GM18517 (cell line): ENCODE data around the gene OBP2A.

Experiments
- ATAC-seq: cut with Tn5 transposase; IDR thresholded peaks from one replicate; pipeline ENCODE4 v1.9.1; 2021; ENCODE audit warnings: mild to moderate bottlenecking, moderate library complexity; ENCODE audit not compliant: unreplicated experiment

Gene OBP2A

DNA sequence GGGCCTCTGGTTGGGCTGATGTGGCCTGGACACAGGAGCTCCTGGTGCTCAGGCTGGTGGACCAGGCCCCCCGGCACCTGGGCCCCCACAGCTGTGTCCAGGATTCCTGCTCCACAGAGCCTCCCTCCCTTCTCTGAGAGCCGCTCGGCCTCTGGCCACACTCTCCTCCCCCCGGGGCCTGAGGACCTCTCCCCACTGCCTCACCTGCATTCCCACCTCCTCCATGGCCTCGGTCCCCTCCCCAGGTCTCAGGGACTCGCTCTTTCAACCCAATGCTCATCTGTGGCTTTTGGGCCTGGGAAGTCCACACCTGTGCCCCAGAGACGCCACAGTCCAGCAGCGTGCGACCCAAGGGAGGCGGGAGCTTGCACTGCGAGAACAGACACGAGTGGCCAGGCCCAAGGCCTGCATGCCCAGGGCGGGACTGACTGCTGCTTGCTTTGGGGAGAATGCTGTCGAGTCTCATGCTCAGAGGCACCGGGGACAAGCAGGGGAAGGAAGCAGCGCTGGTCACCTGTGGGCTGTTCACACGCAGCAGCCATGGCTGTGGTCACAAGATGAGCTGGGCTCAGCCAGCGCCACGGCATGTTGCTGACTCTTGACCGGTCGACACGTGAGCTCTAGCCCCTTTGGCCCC is 30.2 kb downstream of the OBP2A start:
- no peak for ATAC-seq

DNA sequence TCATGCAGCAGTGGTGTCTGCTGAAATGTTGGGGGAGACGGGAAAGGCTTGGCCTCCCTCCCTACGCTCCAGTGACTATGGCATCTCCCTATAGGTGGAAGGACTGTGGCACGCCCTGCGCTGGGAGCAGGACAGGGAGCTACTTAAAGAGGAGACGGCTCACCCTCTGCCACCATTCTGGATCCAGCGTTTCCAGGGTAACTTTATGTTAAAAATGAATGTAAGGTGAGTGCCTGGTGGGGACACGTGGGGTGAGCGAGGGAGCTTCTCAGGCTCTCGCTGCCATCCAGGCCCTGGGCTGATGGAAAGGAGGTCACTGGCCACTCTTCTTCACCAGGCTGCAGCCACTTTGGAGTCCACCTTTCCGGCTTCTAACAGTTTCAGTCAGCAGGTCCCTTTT is 31.3 kb downstream of the OBP2A start:
- ATAC-seq = no peak

DNA sequence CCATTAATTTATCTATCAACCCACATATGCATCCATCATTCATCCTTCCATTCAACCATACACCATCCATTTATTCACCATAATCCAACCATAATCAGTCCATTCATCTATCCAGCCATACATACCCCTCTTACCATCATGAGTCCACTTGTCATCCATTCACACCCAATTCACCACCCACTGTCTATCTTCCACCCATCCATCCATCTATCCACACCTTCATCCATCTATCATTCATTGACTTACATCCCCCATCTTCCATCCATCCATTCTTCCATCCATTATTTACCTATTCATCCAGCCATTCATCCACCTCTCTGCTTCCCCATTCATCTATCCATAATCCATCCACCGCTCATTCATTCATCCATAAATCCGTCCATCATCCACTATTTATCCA is 33.4 kb downstream of the OBP2A start:
- no peak for ATAC-seq

DNA sequence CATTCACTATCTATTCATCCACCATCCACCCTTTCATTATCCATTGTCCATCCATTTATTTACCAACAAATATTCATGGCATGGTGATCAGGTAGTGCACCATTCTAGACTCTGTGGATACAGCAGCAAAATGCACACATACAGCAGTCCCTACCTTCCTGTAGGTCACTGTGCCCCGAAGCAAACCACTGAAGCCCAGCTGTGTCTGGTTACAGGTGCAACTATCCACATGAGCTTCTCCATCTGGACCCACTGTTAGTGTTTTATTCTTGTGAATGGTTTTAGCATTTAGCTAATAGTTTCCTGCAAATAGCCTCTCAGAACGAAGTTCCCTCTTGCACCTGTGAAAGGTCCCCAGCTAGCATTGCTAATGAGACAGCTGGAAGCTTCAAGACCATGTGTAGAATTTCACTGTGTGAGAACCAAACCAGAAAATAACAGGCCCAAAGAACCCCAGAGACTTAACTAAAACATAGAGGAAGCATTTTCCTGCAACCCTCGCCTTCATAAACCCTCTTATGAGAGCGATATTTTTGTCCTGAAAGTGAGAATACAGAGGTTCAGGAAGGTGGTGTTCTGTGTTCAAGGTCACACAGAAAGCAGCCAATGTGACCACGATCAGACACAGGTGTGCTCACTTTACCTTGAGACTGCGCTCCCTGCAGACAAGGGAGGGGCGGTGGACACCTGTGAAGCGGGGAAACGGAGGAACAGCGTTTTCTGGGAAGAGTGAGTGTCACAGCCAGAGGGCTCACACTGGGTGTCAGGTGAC is 34.1 kb downstream of the OBP2A start:
- no peak for ATAC-seq

DNA sequence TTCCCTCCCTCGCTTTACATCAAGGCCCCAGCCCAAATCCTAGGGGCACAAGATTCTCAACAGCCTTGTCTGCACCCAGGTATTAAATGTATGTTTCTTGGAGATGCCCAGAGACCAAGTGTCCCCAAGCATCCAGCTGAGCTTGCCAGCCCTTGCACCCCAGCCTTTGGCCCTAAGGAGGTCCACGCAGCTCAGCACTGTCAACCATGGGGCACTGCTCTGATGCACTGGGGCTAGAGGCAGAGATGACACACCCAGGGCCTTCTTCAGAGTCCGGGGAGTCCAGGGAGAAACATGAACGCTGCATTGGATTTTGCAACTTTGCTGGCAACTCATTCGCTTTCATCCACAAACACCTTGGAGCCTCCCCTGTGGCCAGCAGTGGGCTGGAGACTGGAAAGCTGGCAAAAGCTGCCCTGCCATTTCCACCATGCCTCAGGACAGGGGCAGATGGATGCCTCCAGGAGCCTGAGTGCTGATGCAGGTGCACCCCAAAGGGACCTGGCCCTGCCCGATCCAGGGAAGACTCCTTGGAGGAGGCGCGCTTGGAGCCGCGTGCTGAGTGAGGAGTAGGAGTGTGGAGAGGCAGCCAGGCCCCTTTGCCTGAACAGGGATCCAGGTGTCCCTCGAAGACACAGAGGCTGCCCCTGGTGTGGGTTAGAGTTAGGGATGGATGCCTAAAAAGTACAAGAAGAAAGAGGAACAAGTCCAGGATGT is 34.9 kb downstream of the OBP2A start:
- no peak for ATAC-seq

DNA sequence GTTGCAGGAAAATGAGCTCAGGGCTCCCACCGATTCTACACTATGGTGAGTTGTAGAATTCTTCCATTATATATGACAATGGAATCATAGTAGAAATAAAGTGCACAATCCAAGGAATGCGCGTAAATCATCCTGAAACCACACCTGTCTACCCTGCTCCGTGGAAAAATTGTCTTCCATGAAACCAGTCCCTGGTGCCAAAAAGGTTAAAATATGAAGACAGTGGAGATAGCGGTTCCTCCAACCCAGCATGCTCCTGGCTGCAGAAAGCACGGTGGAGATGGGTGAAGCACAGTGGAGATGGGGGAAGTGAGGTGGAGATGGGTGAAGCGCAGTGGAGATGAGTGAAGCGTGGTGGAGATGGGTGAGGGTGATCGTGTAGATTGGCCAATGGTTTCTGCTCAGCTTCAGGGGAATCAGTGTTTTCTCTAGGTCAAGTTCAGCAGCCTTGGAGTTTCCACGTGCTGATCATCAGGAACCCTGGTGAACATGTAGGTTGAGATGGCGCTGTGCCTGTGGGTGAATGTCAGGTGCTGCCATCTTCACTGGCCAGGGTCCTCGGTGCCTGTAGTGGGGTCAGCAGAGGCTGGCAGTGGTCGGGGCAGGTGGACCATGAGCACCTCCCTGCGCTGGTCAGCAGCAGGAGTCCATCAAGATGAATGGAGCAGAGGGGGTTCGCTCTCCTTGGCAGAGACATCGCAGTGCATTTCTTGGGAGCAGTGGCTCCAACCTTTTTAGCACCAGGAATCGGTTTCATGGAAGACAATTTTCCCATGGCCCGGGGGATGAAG is 35.9 kb downstream of the OBP2A start:
- no peak for ATAC-seq

DNA sequence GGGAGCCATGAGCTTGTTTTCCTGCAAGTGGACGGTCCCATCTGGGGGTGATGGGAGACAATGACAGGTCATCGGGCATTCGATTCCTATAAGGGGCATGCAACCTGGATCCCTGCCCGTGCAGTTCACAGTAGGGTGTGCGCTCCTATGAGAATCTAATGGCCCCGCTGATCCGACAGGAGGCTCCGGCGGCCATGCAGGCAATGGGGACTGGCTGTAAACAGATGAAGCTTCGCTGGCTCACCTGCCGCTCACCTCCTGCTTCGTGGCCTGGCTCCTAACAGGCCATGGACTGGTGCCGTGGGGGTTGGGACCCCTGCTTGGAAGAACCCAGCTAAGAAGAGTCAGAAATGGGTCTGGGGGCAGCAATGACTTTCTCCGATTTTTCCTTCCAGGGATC is 36.6 kb downstream of the OBP2A start:
- ATAC-seq = no peak

DNA sequence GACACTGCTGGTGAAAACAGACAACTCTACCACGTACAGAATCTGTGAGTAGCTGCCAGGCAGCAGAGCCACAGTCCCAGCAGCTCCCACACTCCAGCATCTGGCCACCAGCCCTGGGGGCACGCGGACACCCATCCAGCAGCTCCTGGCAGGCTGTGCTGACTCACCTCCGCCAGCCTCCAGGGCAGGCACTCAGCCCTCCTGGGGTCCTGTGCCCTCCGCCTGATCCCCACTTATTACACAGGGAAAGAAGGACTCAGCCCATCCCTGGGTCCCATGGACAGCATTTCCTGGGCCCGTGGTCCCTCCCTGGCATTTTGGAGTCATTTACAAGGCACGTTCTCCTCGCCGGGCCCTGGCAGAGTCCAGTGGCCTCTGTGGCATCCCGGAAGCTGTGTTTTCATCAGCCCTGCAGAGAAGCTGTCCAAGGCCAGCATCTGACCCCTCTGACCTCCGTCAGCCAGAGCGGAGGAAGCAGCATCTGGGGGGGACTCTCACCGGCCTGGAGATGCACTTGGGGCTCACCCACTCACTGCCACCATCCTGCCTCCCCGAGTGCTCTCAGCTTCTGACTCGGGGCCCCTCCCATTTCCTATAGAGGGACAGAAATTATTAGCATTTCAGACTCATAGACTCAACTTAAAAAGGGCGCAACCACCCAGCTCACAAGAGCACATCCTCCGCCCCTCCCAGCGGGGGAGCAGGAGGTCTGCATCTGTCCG is 37.2 kb downstream of the OBP2A start:
- no peak for ATAC-seq

DNA sequence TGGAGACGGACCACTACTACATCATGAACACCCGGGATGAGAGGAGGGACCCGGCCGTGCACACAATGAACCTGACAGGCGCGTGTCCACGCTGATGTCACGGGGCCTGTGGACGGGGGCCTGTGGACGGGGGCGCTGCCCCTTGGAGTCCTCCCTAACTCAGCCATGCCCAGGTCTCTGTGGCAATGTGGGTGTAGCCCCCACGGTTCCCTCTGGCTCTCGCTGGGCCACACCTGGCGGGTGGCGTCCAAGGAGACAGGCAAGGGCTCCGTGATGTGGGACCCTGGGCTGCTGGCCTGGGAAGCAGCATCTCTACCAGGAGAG is 37.7 kb downstream of the OBP2A start:
- ATAC-seq = no peak

DNA sequence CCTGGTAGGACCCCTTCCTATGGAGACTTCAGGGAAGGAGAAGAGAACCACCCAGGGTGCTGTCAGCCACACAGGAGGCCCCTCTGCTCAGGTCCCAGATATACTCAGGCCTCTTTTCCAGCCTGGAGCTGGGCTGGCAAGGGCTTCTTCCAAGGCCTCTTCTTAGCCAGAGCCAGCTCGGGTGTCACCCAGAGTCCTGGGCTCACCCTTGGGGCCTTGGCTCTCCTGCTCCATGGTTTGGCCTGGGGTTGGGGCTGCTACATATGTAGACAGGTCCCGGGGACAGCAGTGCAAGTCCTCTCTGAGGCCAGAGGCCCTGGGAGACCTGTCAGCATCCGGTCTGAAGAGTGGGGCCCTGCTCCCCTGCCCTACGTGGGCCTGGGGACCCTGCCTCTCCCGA is 38.4 kb downstream of the OBP2A start:
- ATAC-seq = no peak

DNA sequence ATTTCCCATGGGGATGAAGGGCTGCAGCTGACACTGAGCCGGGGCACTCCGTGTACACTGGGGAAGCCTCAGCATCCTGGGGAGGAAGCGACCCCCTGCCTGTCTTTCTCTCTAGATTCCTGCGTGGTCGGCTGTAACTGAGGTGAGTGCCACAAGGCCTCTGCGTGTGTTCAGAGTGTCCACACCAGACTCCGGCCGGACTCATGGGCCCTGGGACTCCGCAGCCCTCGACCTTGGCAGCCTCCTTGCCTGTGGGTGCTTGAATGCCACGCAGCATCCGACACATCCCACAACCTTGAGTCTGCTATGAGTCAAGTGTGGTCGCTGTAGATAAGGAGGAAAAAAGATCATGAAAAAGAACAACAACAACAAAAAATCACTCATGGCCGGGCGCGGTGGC is 39.0 kb downstream of the OBP2A start:
- ATAC-seq = no peak

DNA sequence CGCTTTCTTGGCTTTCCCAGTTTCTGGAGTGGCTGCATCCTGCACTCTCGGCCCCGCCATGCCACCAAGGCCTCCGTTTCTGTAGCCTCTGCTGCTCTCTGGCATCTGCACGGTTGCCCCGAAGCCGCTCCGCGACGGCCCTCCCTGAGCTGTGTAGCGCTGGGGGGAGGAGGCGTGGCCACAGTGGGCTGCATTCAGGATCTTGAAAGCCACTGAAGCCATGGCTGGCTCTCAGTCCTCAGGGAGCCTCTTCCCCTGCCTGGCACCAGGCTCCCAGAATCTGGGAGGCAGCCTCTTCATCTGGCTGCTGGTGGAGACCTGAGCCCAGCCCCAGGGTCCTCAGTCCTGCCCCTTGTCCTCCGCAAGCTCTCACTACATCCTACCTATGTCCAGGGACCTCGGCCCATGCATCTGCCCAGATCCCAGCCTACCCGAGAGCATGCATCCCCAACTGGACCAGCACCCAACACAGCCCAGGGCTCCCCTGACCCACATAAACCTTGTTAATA is 40.7 kb downstream of the OBP2A start:
- no peak for ATAC-seq

DNA sequence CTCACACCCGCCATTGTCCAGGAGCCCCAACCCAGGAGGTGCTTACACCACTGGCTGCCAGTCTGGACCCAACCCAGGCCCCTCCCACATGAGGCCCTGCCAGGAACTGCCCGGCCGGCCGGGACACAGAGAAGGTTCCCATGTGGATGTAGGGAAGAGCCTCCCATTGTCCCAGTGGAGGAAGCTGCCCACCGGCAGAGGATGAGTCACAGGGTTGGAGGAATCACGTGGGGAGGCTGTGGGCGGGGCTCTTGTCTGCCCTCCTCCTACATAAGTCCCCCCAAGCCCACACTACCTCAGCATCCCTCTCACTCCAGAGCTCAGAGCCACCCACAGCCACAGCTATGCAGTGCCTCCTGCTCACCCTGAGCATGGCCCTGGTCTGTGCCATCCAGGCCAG is 41.7 kb downstream of the OBP2A start:
- no peak for ATAC-seq

DNA sequence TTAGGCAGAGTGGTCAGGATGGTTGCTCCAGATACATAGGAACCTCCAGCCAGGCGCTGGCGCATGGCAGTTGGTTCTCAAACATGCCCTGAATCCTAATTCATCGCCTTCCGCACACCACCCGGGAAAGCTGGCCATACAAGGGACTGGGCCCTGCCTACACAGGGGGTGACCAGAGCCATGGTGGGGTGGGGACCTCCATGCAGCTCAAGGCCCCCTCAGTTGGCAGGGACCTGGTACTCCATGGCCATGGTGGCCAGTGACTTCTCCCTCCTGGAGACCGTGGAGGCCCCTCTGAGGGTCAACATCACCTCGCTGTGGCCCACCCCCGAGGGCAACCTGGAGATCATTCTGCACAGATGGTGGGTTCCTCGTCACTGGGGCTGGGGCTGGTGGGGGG is 42.4 kb downstream of the OBP2A start:
- ATAC-seq = no peak

DNA sequence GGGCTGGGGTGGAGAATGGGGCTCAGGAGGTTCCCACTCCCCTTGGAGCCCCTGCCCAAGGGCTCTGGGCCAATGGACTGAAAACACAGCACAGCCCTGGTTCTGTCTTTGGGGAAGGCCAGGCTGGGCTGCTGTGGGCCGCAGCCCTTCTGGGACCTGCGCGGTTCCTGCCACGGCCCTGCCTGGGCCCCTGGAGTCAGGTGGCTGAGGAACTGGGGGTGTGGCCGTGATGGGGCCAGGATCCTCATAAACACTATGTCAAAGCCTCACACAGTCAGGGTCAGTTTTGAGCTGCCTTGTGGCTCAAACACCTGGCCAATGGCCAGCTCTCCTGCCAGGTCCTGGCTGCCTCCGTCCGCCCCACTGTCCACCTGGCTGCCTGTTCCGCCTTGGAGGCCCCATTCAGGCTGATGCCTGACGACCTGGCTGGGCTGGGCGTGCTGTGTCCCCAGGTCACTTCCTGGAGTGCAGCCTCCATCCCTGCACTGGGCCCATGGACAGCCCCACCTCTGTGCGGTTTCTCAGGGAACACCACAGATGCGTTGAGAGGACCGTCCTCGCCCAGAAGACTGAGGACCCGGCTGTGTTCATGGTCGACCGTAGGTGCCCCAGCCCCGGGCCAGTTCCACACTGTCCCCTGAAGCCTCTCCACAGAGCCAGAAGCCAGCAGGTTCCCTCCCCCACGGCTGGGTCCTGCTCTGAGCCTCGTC is 43.1 kb downstream of the OBP2A start:
- ATAC-seq = no peak

DNA sequence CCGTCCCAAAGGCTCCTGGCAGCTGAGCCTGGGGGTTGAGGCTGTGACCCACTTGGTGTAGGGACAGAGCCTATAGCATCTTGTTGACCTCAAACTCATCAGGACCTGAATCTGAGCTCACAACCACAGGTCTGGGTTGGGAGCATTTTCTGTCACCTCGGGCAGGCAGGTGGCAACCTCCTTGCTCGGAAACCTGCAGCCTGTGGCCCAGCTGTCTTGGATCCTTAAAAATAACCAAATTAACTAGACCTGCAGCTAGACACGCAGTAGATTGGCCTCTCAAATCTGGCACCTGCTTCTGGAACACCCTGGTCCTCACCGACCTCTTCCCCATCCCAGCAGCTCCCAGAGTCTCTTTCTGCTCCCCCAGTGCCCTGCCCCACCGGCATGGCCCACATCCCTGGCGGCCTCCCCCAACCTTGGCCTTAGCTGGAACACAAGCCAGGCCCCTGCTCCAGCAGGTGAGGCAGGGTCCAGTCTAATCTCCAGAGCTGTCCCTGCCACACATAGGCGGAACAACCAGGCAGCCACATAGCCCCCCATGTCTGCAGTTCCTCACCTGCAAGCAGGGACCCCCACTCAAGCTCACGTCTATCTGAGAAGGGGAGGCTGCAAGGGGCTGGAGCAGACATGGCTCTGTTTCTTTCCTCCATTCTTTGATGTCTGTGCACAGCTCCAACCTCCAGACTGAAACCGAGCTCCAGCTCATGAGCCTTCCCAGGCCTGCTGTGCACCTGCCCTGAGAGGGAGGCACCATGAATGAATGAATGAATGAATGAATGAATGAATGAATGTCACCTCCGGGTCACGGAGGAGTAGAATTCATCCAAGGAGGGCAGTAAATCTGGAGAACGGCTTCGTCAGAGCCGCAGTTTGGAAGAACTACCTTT is 43.9 kb downstream of the OBP2A start:
- ATAC-seq = no peak

DNA sequence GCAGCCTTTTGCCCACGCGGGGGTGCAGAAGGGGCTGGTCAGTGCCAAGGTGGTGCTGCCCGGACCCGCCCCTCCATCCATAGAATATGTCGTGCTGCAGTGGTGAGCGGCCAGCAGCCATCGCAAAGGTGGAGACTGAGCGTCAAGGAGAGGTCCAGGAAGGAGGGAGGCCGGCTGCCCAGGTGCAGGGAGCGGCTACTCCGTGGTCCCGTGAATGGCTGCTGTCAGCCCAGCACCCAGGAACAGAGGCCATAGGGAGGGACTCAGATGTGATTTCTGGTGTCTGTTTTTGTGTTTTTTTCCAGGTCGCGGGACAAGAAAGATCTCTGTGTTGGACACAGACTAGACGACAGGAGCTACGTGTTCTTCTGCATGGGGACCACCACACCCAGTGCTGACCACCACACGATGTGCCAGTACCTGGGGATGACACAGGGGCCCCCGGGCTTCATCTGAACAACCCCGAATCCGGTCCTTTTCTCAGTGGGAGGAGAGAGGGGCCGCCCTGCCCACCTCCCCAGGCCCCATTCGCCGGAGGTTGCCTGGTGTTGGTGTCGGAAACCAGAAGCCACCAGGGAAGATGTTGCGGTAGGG is 44.7 kb downstream of the OBP2A start:
- no peak for ATAC-seq

DNA sequence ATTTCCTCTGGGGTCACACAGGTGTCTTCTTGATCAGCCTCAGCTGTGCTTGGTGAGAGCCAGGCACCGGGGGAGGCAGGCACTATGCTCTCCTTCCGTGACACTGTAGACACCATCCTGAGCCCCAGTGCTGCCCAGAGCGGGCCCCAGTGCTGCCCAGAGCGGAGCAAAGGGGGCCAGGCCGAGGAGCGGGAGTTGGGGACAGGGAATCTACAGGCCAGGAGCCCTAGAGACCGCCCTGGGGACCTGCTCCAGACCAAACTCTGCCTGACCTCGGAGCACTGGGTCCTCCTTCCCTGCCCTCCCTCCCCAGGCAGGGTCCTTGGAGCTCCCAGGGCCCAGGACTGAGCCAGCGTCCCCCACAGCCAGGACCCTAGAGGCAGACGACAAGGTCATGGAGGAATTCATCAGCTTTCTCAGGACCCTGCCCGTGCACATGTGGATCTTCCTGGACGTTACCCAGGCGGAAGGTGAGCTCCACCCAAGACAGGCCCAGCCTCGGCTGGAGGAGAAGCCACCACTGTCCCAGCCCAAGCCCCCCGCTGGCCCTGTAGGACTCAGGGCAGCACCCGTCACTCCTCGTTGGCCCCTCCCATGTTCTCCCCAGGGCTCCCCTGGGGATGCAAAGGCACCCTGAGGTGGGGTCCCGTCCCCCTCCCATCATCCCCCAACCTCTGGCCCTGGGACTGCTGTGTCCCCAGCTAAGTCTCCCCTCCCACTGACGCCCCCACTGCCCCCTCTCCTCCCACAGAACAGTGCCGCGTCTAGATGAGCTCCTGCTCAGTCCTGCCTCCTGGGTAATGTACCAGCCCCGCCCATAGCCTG is 45.8 kb downstream of the OBP2A start:
- no peak for ATAC-seq
